Keratinocyte (primary cell): ENCODE data around the gene WDR45B. TPM values are rescaled to one million over a fixed set of nuclear protein-coding genes. Genes with fewer than 3 reads are reported as not detected.

Experiments
- DNase-seq: peaks from one replicate; pipeline ENCODE4 v3.0.0-alpha.2; 2011; ENCODE audit warnings: low read depth, missing footprints, low spot score
- FAIRE-seq: peaks from 2 replicates; lab custom pipeline; 2011; peaks lifted over from hg19 to GRCh38; lab: Jason Lieb, UNC
- H2AFZ ChIP-seq: 2 replicates; pipeline ENCODE4 v1.6.0; 2012; ENCODE audit warnings: low read length, control low read depth, inconsistent platforms; ENCODE audit not compliant: control insufficient read depth
- H3K27ac ChIP-seq: 2 replicates; pipeline ENCODE4 v1.5.1; 2011; ENCODE audit warnings: low read length; ENCODE audit not compliant: control insufficient read depth, insufficient read depth
- H3K27me3 ChIP-seq: 3 replicates; pipeline ENCODE4 v1.6.0; 2011; ENCODE audit warnings: low read length; ENCODE audit not compliant: control insufficient read depth, insufficient read depth; ENCODE audit errors: extremely low read depth
- H3K36me3 ChIP-seq, 2 experiments: 2 replicates in 1 of 2; 3 replicates in 1 of 2; pipeline ENCODE4 v1.5.1; 2011; ENCODE audit warnings: low read length in 2 of 2, mild to moderate bottlenecking in 1 of 2; ENCODE audit not compliant: control insufficient read depth in 2 of 2, insufficient read depth in 2 of 2; ENCODE audit errors: extremely low read depth in 1 of 2
- H3K4me1 ChIP-seq: 3 replicates; pipeline ENCODE4 v1.5.1; 2011; ENCODE audit warnings: low read length; ENCODE audit not compliant: control insufficient read depth, insufficient read depth; ENCODE audit errors: extremely low read depth
- H3K4me2 ChIP-seq: 3 replicates; pipeline ENCODE4 v1.6.0; 2011; ENCODE audit warnings: low read depth, low read length; ENCODE audit not compliant: control insufficient read depth, insufficient read depth; ENCODE audit errors: extremely low read depth
- H3K4me3 ChIP-seq, 3 experiments: fragments of 200-600 bp in 1 of 3; sonication (generic) in 1 of 3; 2 replicates in 2 of 3; 3 replicates in 1 of 3; pipeline ENCODE4 v1.5.1; 2011 to 2016; ENCODE audit warnings: low read length in 3 of 3, mild to moderate bottlenecking in 3 of 3, control low read depth in 2 of 3, inconsistent platforms in 1 of 3, low read depth in 1 of 3, mixed read lengths in 1 of 3, mixed run types in 1 of 3, moderate library complexity in 1 of 3; ENCODE audit not compliant: control insufficient read depth in 2 of 3, insufficient read depth in 2 of 3; ENCODE audit errors: extremely low read depth in 1 of 3
- H3K79me2 ChIP-seq: 2 replicates; pipeline ENCODE4 v1.6.0; 2012; ENCODE audit warnings: low read length; ENCODE audit not compliant: control insufficient read depth, insufficient read depth
- H3K9ac ChIP-seq: 3 replicates; pipeline ENCODE4 v1.6.0; 2011; ENCODE audit warnings: low read length; ENCODE audit not compliant: control insufficient read depth, insufficient read depth; ENCODE audit errors: extremely low read depth
- H3K9me1 ChIP-seq: 3 replicates; pipeline ENCODE4 v1.6.0; 2011; ENCODE audit warnings: low read length; ENCODE audit not compliant: control insufficient read depth, insufficient read depth; ENCODE audit errors: extremely low read depth
- H3K9me3 ChIP-seq: 2 replicates; pipeline ENCODE4 v1.5.1; 2012; ENCODE audit warnings: low read depth, low read length; ENCODE audit not compliant: control insufficient read depth
- H4K20me1 ChIP-seq: 3 replicates; pipeline ENCODE4 v1.6.0; 2011; ENCODE audit warnings: low read length; ENCODE audit not compliant: control insufficient read depth, insufficient read depth; ENCODE audit errors: extremely low read depth
- CTCF ChIP-seq, 3 experiments: IDR thresholded peaks in 1 of 3; conservative IDR thresholded peaks in 1 of 3; optimal IDR thresholded peaks in 1 of 3; 2 replicates in 2 of 3; 3 replicates in 1 of 3; pipeline versions ENCODE3 to v1.5.1; 2011; ENCODE audit warnings: low read length in 3 of 3, mild to moderate bottlenecking in 3 of 3, moderate library complexity in 2 of 3, control low read depth in 1 of 3, inconsistent platforms in 1 of 3; ENCODE audit not compliant: insufficient read depth in 2 of 3; ENCODE audit errors: extremely low read depth in 1 of 3
- EZH2 ChIP-seq: IDR thresholded peaks from one replicate; pipeline ENCODE4 v1.6.1; 2012; ENCODE audit warnings: inconsistent platforms, mild to moderate bottlenecking, low read length, moderate library complexity
- dilution Hi-C: fragments of 300-500 bp; cut with MboI; formaldehyde crosslinking; loops from one replicate; pipeline ENCODE4 v1.7.0; 2020; ENCODE audit warnings: low sequenced_read_pairs; ENCODE audit not compliant: extremely low pct_ligation_motif_present
- polyA plus RNA-seq, 5 experiments: library from polyadenylated mRNA; depleted of rRNA in 3 of 5; stranded (reverse) in 3 of 5; stranded (forward) in 1 of 5; unstranded in 1 of 5; fragments of >200 nt; gene quantifications; 1 replicate in 1 of 5; 2 replicates in 3 of 5; 3 replicates in 1 of 5; pipeline versions ENCODE4 v1.2.1 to v1.2.3, GENCODE V29; 2011 to 2012; ENCODE audit warnings: missing spikeins in 2 of 5, low read depth in 1 of 5, low replicate concordance in 1 of 5

Gene WDR45B
- polyA plus RNA-seq, 1 donor (not counting 4 experiments of a cell fraction or from before 2014, with no cell fraction given): 77.2 TPM

- no peak overlapping the region for H3K27ac ChIP-seq
- no peak overlapping the region for H3K9ac ChIP-seq
- peaks cover 38 to 65% of the 10 kb centered on the region in 2 experiments for H3K36me3 ChIP-seq
- no peaks in the 10 kb centered on the region for H3K27me3 ChIP-seq
- no peak overlapping the region for H2AFZ ChIP-seq
- no peak for TF ChIP-seq CTCF (optimal IDR thresholded peaks at IDR 0.05 in 1 of 3, IDR thresholded peaks at IDR 0.05 in 1 of 3, conservative IDR thresholded peaks at IDR 0.05 in 1 of 3; ENCODE audit: extremely low read depth in 1 of 3, insufficient read depth in 2 of 3, low read length in 3 of 3)
- no peak for TF ChIP-seq EZH2
- FAIRE-seq: no peak
- peaks cover 24% of the 10 kb centered on the region for H3K79me2 ChIP-seq
- dilution Hi-C loops: no loop called here
- H3K4me2 ChIP-seq: no peak overlapping the region
- H3K9me3 ChIP-seq: no peaks in the 10 kb centered on the region
- peaks cover 5% of the 10 kb centered on the region for H3K4me1 ChIP-seq
- peaks cover 10% of the 10 kb centered on the region for H4K20me1 ChIP-seq
- no peaks in the 10 kb centered on the region for H3K9me1 ChIP-seq
- no peak overlapping the region for H3K4me3 ChIP-seq
- no peak for DNase-seq
Observed at GRCh38 chr17:82600731-82601446, 47.4 kb downstream of the WDR45B start.

DNA sequence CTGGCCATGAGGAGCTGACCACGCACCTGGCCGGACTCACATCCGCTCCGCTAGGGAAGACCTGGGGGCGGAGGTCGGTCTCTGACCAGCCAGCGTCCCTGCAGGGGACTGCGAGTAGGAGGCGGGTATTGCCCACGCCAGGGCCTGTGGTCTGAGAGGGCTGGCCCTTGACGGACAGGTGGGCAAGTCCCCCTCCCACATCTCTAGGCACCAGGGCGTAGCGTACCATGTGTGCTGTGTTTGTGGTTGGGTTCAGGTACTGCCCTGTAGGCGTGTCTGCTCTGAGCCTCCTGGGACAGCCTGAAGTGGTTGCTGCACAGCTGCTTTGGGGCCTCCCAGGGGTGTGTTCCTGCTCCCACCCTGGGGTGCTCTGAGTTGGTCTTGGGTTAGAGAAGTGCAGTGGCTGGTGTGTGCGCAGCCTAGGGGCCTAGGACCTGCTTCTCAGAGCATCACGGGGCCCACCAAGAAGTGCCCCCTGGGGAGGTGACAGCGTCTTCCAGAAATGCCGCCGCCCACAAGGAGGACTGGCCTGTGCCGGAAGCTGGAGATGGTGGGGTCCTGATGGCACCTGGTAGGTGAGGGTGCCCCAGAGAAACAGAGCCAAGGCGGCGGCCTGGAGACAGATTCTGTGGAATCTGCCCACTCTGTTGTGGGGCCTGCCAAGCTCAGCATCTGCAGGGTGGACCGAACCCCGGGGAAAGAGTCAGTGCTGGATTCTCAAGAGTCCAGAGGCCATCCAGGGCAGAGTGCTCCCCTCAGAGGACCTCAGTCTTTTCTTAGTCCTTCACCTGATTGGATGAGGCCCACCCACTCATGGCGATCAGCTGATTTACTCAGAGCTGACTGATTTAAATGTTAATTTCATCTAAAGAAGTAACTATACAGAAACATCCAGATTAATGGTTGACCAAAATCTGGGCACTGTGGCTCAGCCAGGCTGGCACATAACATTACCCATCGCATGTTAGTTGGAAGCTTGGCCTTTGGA lies 48.3 kb downstream of the WDR45B start:
- TF ChIP-seq CTCF (optimal IDR thresholded peaks at IDR 0.05 in 1 of 3, IDR thresholded peaks at IDR 0.05 in 1 of 3, conservative IDR thresholded peaks at IDR 0.05 in 1 of 3; ENCODE audit: extremely low read depth in 1 of 3, insufficient read depth in 2 of 3, low read length in 3 of 3) (no peak), EZH2 (no peak)
- no peak for FAIRE-seq
- Histone ChIP-seq H3K4me1 (no peaks in the 10 kb centered on the region), H3K27ac (no peak overlapping the region), H3K4me2 (no peak overlapping the region), H2AFZ (no peak overlapping the region), H3K4me3 (no peak overlapping the region), H3K27me3 (no peaks in the 10 kb centered on the region), H3K9ac (no peak overlapping the region), H3K36me3 (peaks cover 44 to 74% of the 10 kb centered on the region in 2 experiments), H4K20me1 (peaks cover 10% of the 10 kb centered on the region), H3K9me1 (no peaks in the 10 kb centered on the region), H3K9me3 (no peaks in the 10 kb centered on the region), H3K79me2 (peaks cover 29% of the 10 kb centered on the region)
- dilution Hi-C loops: no loop called here
- no peak for DNase-seq
